Endodermal cell (in vitro differentiated cells): ENCODE data around the gene MTERF2. TPM values are rescaled to one million over a fixed set of nuclear protein-coding genes. Genes with fewer than 3 reads are reported as not detected.
"Not testable (repeated sequence)": the region's sequence is repeated elsewhere in the genome, so short reads cannot be mapped to it uniquely, and the experiment has no call there.

Experiments used
- DNase-seq: peaks from one replicate; pipeline ENCODE4 v3.0.0-alpha.2; 2017
- H3K27ac ChIP-seq: 2 replicates; pipeline ENCODE4 v1.5.1; 2013; ENCODE audit warnings: mild to moderate bottlenecking, low read depth, low read length, moderate library complexity
- H3K27me3 ChIP-seq: 2 replicates; pipeline ENCODE4 v1.6.1; 2013; ENCODE audit warnings: mild to moderate bottlenecking, low read length, moderate library complexity; ENCODE audit not compliant: insufficient read depth, control insufficient read depth, poor library complexity, severe bottlenecking
- H3K36me3 ChIP-seq: 2 replicates; pipeline ENCODE4 v1.7.0; 2013; ENCODE audit warnings: mild to moderate bottlenecking, low read length, moderate library complexity; ENCODE audit not compliant: control insufficient read depth, insufficient read depth
- H3K4me1 ChIP-seq: one replicate; pipeline ENCODE4 v1.7.0; 2013; ENCODE audit warnings: low read length; ENCODE audit not compliant: control insufficient read depth, insufficient read depth
- H3K4me3 ChIP-seq: 2 replicates; pipeline ENCODE4 v1.5.1; 2013; ENCODE audit warnings: mild to moderate bottlenecking, low read length, moderate library complexity
- H3K9ac ChIP-seq: 2 replicates; pipeline ENCODE4 v1.6.1; 2013; ENCODE audit warnings: mild to moderate bottlenecking, low read length, moderate library complexity; ENCODE audit not compliant: poor library complexity, severe bottlenecking; ENCODE audit errors: extremely low read depth
- H3K9me3 ChIP-seq: 2 replicates; pipeline ENCODE4 v1.6.1; 2013; ENCODE audit warnings: mild to moderate bottlenecking, low read length, moderate library complexity; ENCODE audit not compliant: control insufficient read depth
- H3K27ac Mint-ChIP-seq: 2 replicates; pipeline ENCODE4 v1.8.0; 2020; ENCODE audit warnings: mixed read lengths
- H3K27me3 Mint-ChIP-seq: 2 replicates; pipeline ENCODE4 v1.8.0; 2021; ENCODE audit warnings: mild to moderate bottlenecking, mixed read lengths; ENCODE audit not compliant: insufficient read depth
- H3K36me3 Mint-ChIP-seq: 2 replicates; pipeline ENCODE4 v1.8.0; 2020; ENCODE audit warnings: low read depth, mixed read lengths
- H3K4me1 Mint-ChIP-seq: 2 replicates; pipeline ENCODE4 v1.8.0; 2020; ENCODE audit warnings: mixed read lengths
- H3K4me3 Mint-ChIP-seq: 2 replicates; pipeline ENCODE4 v1.8.0; 2020; ENCODE audit warnings: mild to moderate bottlenecking, moderate library complexity, mixed read lengths
- H3K9me3 Mint-ChIP-seq: 2 replicates; pipeline ENCODE4 v1.8.0; 2020; ENCODE audit warnings: mild to moderate bottlenecking, mixed read lengths
- CTCF ChIP-seq: fragments of 200-600 bp; sonication (generic); conservative IDR thresholded peaks from 2 replicates; pipeline ENCODE4 v1.5.0; 2021; ENCODE audit warnings: antibody characterized with exemption, mild to moderate bottlenecking
- WGBS, 2 experiments: methylation state at CpG; one replicate each; pipeline versions ENCODE4 v1.1.5 to v1.1.7; 2013; ENCODE audit warnings: missing lambda C conversion rate in 2 of 2, mixed read lengths in 1 of 2; ENCODE audit not compliant: insufficient coverage in 1 of 2, insufficient read length in 1 of 2; 5-methylcytosine and 5-hydroxymethylcytosine counted together
- total RNA-seq, 2 donors: library from RNA; stranded (reverse); fragmentation: NEBNext Ultra II Directional in 1 of 2; extraction: Animal tissue kit (Norgen Biotek cat#: 25700) in 1 of 2; gene quantifications; 2 replicates in 1 of 2; 3 replicates in 1 of 2; pipeline ENCODE4 v1.2.1, GENCODE V29; 2021

The MTERF2 gene
- total RNA-seq, 2 donors from 2014 or later, result 12.0 to 12.5 TPM

GRCh38 chr12:107029081-107029480 is 42.1 kb upstream of the MTERF2 start:
- no peak for TF ChIP-seq CTCF
- no peaks in the 10 kb centered on the region for H3K27me3 Mint-ChIP-seq
- H3K36me3 Mint-ChIP-seq, result no peaks in the 10 kb centered on the region
- no peak for DNase-seq
- H3K36me3 ChIP-seq, result no peaks in the 10 kb centered on the region
- WGBS, 2 experiments, result 85 to 93% methylated on average over 3 to 7 of the region's 7 CpGs
- no peak overlapping the region for H3K9ac ChIP-seq
- peaks cover 3% of the 10 kb centered on the region for H3K4me1 ChIP-seq
- H3K27me3 ChIP-seq, result no peaks in the 10 kb centered on the region
- H3K4me3 Mint-ChIP-seq, result no peak overlapping the region
- H3K27ac ChIP-seq, result no peak overlapping the region
- H3K9me3 Mint-ChIP-seq, result no peaks in the 10 kb centered on the region
- no peaks in the 10 kb centered on the region for H3K9me3 ChIP-seq
- H3K4me1 Mint-ChIP-seq, result peaks cover 27% of the 10 kb centered on the region
- no peak overlapping the region for H3K27ac Mint-ChIP-seq
- no peak overlapping the region for H3K4me3 ChIP-seq

- H3K4me3 Mint-ChIP-seq, result no peak overlapping the region
- H3K27ac ChIP-seq, result no peak overlapping the region
- H3K4me1 ChIP-seq, result peaks cover 3% of the 10 kb centered on the region
- H3K9me3 Mint-ChIP-seq, result no peaks in the 10 kb centered on the region
- no peak overlapping the region for H3K4me3 ChIP-seq
- no peaks in the 10 kb centered on the region for H3K36me3 ChIP-seq
- DNase-seq, result no peak
- no peaks in the 10 kb centered on the region for H3K9me3 ChIP-seq
- no peaks in the 10 kb centered on the region for H3K27me3 ChIP-seq
- no peaks in the 10 kb centered on the region for H3K27me3 Mint-ChIP-seq
- TF ChIP-seq CTCF, result no peak
- 89% methylated on average over 2 of the region's 2 CpGs; no CpG with 5 or more reads in 1 of the 2 experiments for WGBS, 2 experiments
- H3K9ac ChIP-seq, result no peak overlapping the region
- H3K36me3 Mint-ChIP-seq, result no peaks in the 10 kb centered on the region
- H3K4me1 Mint-ChIP-seq, result peaks cover 27% of the 10 kb centered on the region
- H3K27ac Mint-ChIP-seq, result no peak overlapping the region
Observed at GRCh38 chr12:107027636-107028053, 40.7 kb upstream of the MTERF2 start.

- no peak overlapping the region for H3K27ac Mint-ChIP-seq
- H3K36me3 Mint-ChIP-seq, result no peaks in the 10 kb centered on the region
- TF ChIP-seq CTCF, result no peak
- H3K9me3 Mint-ChIP-seq, result no peaks in the 10 kb centered on the region
- H3K4me3 ChIP-seq, result no peak overlapping the region
- H3K4me1 ChIP-seq, result peaks cover 3% of the 10 kb centered on the region
- H3K9ac ChIP-seq, result no peak overlapping the region
- no peaks in the 10 kb centered on the region for H3K36me3 ChIP-seq
- H3K9me3 ChIP-seq, result no peaks in the 10 kb centered on the region
- no peak for DNase-seq
- no peaks in the 10 kb centered on the region for H3K27me3 Mint-ChIP-seq
- peaks cover 24% of the 10 kb centered on the region for H3K4me1 Mint-ChIP-seq
- no peak overlapping the region for H3K27ac ChIP-seq
- no peak overlapping the region for H3K4me3 Mint-ChIP-seq
- no peaks in the 10 kb centered on the region for H3K27me3 ChIP-seq
- WGBS, 2 experiments, result 95 to 100% methylated on average over 1 to 4 of the region's 4 CpGs
Observed at GRCh38 chr12:107026806-107027635, 40.1 kb upstream of the MTERF2 start.

GRCh38 chr12:107026356-107026755 is 39.4 kb upstream of the MTERF2 start:
- not testable (repeated sequence) for H3K27ac Mint-ChIP-seq, H3K27ac ChIP-seq
- H3K4me1 Mint-ChIP-seq, result peaks cover 20% of the 10 kb centered on the region

More at GRCh38 chr12:107026356-107026755, 39.4 kb upstream of the MTERF2 start:
- not testable (repeated sequence) for H3K4me3 ChIP-seq, DNase-seq, H3K9me3 Mint-ChIP-seq, H3K4me3 Mint-ChIP-seq, H3K27me3 ChIP-seq, H3K9me3 ChIP-seq, H3K4me1 ChIP-seq, H3K27me3 Mint-ChIP-seq, H3K9ac ChIP-seq, H3K36me3 Mint-ChIP-seq, H3K36me3 ChIP-seq
